ENCODE measurements around the gene UTY.

The UTY gene

DNA sequence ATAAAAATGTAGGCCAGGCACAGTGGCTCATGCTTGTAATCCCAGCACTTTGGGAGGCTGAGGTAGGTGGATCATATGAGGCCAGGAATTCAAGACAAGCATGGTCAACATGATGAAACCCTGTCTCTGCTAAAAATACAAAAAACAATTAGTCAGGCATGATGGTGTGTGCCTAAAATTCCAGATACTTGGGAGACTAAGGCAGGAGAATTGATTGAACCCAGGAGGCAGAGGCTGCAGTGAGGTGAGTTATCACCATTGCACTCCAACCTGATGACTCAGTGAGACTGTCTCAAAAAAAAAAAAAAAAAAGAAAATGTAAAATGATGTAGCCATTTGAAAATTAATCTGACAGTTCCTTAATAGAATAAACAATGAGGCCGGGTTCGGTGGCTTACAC is 171.9 kb downstream of the UTY start:
- ATAC-seq = no peak
- no peak for TF ChIP-seq CREB5 (CRISPR knock-in tag; IDR thresholded peaks at IDR 0.05; ENCODE audit: low read depth)

GRCh38 chrY:13300795-13301194 is 179.0 kb downstream of the UTY start:
- no peak for ATAC-seq
- no peak for TF ChIP-seq TCF4 (CRISPR knock-in tag; IDR thresholded peaks at IDR 0.05; ENCODE audit: borderline replicate concordance)
- no peak for TF ChIP-seq PPARA (CRISPR knock-in tag; IDR thresholded peaks at IDR 0.05; ENCODE audit: borderline replicate concordance)
- TF ChIP-seq ZNF70 (CRISPR knock-in tag; IDR thresholded peaks at IDR 0.05) = no peak
- TF ChIP-seq CSDC2 (CRISPR knock-in tag; IDR thresholded peaks at IDR 0.05) = no peak
- no peak for TF ChIP-seq TOX (CRISPR knock-in tag; IDR thresholded peaks at IDR 0.05; ENCODE audit: borderline replicate concordance)
- no peak for TF ChIP-seq SNAI2 (CRISPR knock-in tag; IDR thresholded peaks at IDR 0.05)
- no peak for TF ChIP-seq ESRRG (CRISPR knock-in tag; IDR thresholded peaks at IDR 0.05)
- TF ChIP-seq GLIS3 (CRISPR knock-in tag; IDR thresholded peaks at IDR 0.05) = no peak
- TF ChIP-seq OSR1 (CRISPR knock-in tag; IDR thresholded peaks at IDR 0.05) = no peak
- no peak for TF ChIP-seq BACH2 (CRISPR knock-in tag; IDR thresholded peaks at IDR 0.05; ENCODE audit: borderline replicate concordance)
- TF ChIP-seq CREB5 (CRISPR knock-in tag; IDR thresholded peaks at IDR 0.05; ENCODE audit: low read depth) = no peak
- no peak for TF ChIP-seq POU6F1 (CRISPR knock-in tag; IDR thresholded peaks at IDR 0.05; ENCODE audit: borderline replicate concordance, low read depth)
- TF ChIP-seq ZNF565 (CRISPR knock-in tag; conservative IDR thresholded peaks at IDR 0.05; ENCODE audit: low read depth) = no peak
- TF ChIP-seq RARB (CRISPR knock-in tag; IDR thresholded peaks at IDR 0.05) = no peak
- no peak for TF ChIP-seq ZC3H10 (CRISPR knock-in tag; IDR thresholded peaks at IDR 0.05)

DNA sequence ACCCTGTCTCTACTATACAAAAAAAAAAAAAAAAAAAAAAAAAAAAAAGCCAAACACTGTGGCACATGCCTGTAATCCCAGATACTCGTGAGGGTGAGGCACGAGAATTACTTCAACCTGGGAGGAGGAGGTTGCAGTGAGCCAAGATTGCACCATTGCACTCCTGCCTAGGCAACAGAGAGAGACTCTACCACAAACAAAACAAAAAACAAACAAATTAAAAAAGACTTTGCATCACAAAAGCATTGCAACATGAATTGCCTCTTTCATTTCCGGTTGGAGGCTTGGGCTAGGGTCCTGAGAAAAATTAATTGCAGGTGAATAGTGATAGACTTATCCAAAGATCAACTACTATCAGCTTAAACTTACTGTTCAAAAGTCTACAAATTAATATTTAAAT is 180.4 kb downstream of the UTY start:
- TF ChIP-seq OSR1 (CRISPR knock-in tag; IDR thresholded peaks at IDR 0.05) (no peak), CSRNP3 (CRISPR knock-in tag; IDR thresholded peaks at IDR 0.05) (no peak), GLIS3 (CRISPR knock-in tag; IDR thresholded peaks at IDR 0.05) (no peak), POU6F1 (CRISPR knock-in tag; IDR thresholded peaks at IDR 0.05; ENCODE audit: borderline replicate concordance, low read depth) (no peak), ZFP3 (CRISPR knock-in tag; IDR thresholded peaks at IDR 0.05) (no peak), TOX (CRISPR knock-in tag; IDR thresholded peaks at IDR 0.05; ENCODE audit: borderline replicate concordance) (no peak), ARNTL (CRISPR knock-in tag; IDR thresholded peaks at IDR 0.05; ENCODE audit: borderline replicate concordance, low read depth) (no peak), ISL1 (CRISPR knock-in tag; IDR thresholded peaks at IDR 0.05) (no peak)
- TF ChIP-seq, protein P1, sequence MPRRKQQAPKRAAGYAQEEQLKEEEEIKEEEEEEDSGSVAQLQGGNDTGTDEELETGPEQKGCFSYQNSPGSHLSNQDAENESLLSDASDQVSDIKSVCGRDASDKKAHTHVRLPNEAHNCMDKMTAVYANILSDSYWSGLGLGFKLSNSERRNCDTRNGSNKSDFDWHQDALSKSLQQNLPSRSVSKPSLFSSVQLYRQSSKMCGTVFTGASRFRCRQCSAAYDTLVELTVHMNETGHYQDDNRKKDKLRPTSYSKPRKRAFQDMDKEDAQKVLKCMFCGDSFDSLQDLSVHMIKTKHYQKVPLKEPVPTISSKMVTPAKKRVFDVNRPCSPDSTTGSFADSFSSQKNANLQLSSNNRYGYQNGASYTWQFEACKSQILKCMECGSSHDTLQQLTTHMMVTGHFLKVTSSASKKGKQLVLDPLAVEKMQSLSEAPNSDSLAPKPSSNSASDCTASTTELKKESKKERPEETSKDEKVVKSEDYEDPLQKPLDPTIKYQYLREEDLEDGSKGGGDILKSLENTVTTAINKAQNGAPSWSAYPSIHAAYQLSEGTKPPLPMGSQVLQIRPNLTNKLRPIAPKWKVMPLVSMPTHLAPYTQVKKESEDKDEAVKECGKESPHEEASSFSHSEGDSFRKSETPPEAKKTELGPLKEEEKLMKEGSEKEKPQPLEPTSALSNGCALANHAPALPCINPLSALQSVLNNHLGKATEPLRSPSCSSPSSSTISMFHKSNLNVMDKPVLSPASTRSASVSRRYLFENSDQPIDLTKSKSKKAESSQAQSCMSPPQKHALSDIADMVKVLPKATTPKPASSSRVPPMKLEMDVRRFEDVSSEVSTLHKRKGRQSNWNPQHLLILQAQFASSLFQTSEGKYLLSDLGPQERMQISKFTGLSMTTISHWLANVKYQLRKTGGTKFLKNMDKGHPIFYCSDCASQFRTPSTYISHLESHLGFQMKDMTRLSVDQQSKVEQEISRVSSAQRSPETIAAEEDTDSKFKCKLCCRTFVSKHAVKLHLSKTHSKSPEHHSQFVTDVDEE (CRISPR knock-in tag; IDR thresholded peaks at IDR 0.05) = no peak
- ATAC-seq = no peak

Data from SK-N-SH treated with all-trans-retinoic acid at 6 μM for 48 hours (cell line).